Peyer's patch (tissue), 4 donors: ENCODE data around the gene TBX18. TPM values are rescaled to one million over a fixed set of nuclear protein-coding genes. Genes with fewer than 3 reads are reported as not detected.

Experiments used
- DNase-seq, 3 donors: peaks; one replicate each; pipeline ENCODE4 v3.0.0-alpha.2; 2017 to 2019
- H3K27ac ChIP-seq, 4 donors: fragments of 200-600 bp; sonication (generic); one replicate each; pipeline ENCODE4 v1.5.1; 2016 to 2019
- H3K27me3 ChIP-seq, 2 donors: fragments of 200-600 bp; sonication (generic); one replicate each; pipeline ENCODE4 v1.5.1; 2019
- H3K36me3 ChIP-seq, 3 donors: fragments of 200-600 bp; sonication (generic); one replicate each; pipeline ENCODE4 v1.5.1; 2016 to 2019
- H3K4me1 ChIP-seq, 4 donors: fragments of 200-600 bp; sonication (generic); one replicate each; pipeline ENCODE4 v1.5.1; 2016 to 2019
- H3K4me3 ChIP-seq, 4 donors: fragments of 200-600 bp; sonication (generic); 1 replicate in 3 of 4; 2 replicates in 1 of 4; pipeline ENCODE4 v1.5.1; 2016 to 2019; ENCODE audit warnings: mild to moderate bottlenecking in 1 of 4
- H3K9me3 ChIP-seq, 4 donors: fragments of 200-600 bp; sonication (generic); one replicate each; pipeline ENCODE4 v1.5.1; 2016 to 2019; ENCODE audit warnings: mild to moderate bottlenecking in 1 of 4
- POLR2A ChIP-seq, 2 donors: fragments of 450-650 bp; IDR thresholded peaks; one replicate each; pipeline ENCODE4 v1.5.1; 2017; ENCODE audit warnings: antibody characterized with exemption in 2 of 2, mild to moderate bottlenecking in 2 of 2, moderate library complexity in 2 of 2
- total RNA-seq, 4 donors: library from RNA; depleted of rRNA; stranded (reverse); fragments of >200 nt; gene quantifications; one replicate each; pipeline ENCODE4 v1.1.0, GENCODE V29; 2016
- TF ChIP-seq, protein P1 (sequence below), 6 experiments: fragments of 450-650 bp in 4 of 6; fragments of 200-600 bp in 2 of 6; sonication (generic) in 1 of 6; IDR thresholded peaks; one replicate each; pipeline ENCODE4 v1.5.1; 2017 to 2019; ENCODE audit warnings: antibody characterized with exemption in 6 of 6, mild to moderate bottlenecking in 3 of 6, moderate library complexity in 1 of 6

Gene TBX18
- total RNA-seq, 4 donors from 2014 or later: 0.57 to 4.2 (median 1.9) TPM; not detected in 1

DNA sequence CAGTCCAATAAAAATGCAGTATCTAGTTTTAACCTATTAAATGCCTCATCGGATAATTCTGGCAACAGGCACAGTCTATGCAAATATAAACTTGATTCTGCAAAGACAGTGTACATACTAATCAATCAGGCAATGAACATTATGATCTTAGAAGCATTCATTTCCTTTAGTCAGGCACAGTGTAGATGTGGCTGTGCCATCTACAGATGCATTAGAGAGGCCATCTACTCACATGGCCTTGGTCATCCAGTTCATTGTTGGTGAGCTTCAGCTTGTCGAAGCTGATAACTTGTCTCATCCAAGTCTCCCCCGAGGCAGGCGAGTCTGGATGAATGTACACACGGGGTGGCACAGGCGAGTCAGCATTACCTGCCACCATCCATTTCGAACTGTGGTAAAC, 7.9 kb downstream of the TBX18 start:
- no peak for DNase-seq
- Histone ChIP-seq H3K9me3 (no peaks in the 10 kb centered on the region), H3K36me3 (no peaks in the 10 kb centered on the region), H3K4me3 (no peak overlapping the region), H3K27ac (no peak overlapping the region), H3K4me1 (no peaks in the 10 kb centered on the region), H3K27me3 (no peaks in the 10 kb centered on the region)
- no peak for TF ChIP-seq POLR2A (IDR thresholded peaks at IDR 0.05)
- TF ChIP-seq, protein P1, sequence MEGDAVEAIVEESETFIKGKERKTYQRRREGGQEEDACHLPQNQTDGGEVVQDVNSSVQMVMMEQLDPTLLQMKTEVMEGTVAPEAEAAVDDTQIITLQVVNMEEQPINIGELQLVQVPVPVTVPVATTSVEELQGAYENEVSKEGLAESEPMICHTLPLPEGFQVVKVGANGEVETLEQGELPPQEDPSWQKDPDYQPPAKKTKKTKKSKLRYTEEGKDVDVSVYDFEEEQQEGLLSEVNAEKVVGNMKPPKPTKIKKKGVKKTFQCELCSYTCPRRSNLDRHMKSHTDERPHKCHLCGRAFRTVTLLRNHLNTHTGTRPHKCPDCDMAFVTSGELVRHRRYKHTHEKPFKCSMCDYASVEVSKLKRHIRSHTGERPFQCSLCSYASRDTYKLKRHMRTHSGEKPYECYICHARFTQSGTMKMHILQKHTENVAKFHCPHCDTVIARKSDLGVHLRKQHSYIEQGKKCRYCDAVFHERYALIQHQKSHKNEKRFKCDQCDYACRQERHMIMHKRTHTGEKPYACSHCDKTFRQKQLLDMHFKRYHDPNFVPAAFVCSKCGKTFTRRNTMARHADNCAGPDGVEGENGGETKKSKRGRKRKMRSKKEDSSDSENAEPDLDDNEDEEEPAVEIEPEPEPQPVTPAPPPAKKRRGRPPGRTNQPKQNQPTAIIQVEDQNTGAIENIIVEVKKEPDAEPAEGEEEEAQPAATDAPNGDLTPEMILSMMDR (IDR thresholded peaks at IDR 0.05): no peak

DNA sequence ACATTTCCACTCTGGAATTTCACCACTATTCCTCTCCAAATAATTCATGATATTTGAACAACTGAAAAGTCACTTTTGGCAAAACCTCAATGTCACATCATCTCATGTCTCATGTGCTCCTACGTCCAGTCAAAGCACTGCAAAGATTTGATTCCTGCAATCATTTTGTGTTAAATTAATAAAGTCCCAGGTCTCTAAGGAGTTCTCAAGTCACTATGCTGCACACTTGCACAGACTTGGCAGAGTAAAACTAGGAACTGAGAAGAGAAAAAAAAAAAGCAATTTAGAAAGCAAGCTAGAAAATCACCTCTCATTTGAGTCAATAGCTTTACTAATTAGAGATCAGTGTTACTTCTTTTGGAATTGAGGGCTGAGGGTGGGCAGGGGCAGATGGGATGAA, 11.2 kb downstream of the TBX18 start:
- H3K36me3 ChIP-seq: no peaks in the 10 kb centered on the region
- H3K4me1 ChIP-seq: no peaks in the 10 kb centered on the region
- no peak overlapping the region for H3K4me3 ChIP-seq
- no peaks in the 10 kb centered on the region for H3K27me3 ChIP-seq
- no peaks in the 10 kb centered on the region for H3K9me3 ChIP-seq
- no peak for DNase-seq
- TF ChIP-seq POLR2A (IDR thresholded peaks at IDR 0.05): no peak
- TF ChIP-seq, protein P1 (IDR thresholded peaks at IDR 0.05): no peak
- no peak overlapping the region for H3K27ac ChIP-seq

DNA sequence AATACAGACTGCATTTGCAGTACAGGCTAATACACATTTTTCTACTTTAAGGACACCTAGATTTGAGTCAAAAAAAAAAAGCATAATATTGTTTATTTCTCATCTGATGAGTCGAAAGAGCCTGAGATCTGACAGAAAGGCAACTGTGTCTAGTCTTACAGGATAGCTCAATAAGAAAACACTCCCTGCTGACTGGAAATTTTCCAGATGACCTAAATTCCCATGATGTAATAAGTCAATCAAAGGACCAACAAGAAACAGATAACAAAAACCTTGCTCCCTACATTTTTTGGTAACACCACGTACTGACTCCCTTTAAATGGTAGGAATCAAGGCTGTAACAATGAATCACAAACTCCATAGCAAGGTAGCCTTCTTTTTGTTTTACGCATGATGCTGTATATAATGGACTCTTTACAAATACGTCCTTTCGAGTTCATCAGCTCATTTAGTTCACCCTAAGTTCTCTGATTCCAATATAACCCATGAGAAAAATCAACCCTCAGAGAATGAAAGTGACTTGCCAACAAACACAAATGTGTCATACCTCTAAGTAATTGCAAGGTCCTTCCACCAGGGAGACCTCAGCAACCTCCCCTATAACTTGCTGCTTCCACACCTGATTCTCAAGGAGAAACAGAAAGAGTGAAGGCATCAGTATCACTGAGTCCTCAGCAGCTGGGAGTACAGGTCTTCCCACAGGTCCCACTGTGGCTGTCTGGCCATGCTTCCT, 12.1 kb downstream of the TBX18 start:
- Histone ChIP-seq H3K27me3 (no peaks in the 10 kb centered on the region), H3K4me1 (no peaks in the 10 kb centered on the region), H3K36me3 (no peaks in the 10 kb centered on the region), H3K27ac (no peak overlapping the region), H3K9me3 (no peaks in the 10 kb centered on the region), H3K4me3 (no peak overlapping the region)
- no peak for TF ChIP-seq POLR2A (IDR thresholded peaks at IDR 0.05)
- TF ChIP-seq, protein P1 (IDR thresholded peaks at IDR 0.05): no peak
- no peak for DNase-seq

DNA sequence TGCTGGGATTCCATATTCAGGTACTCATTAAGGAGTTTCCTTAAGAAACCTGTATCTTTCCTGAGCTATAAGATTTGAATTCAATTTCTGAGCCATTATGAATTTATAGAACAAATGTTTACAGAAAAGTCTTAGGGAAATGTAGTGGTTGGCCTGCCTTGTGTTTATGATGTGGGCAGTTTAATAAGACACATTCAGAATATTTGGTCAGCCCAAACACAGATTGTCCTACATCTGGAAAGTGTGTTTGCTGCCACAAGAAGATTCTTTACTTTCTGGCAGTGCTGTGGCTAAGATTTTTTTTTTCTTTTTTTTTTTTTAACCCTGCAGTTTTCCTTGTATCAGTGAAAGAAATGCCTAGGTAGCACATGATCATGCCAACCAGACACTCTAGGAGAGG, 15.2 kb downstream of the TBX18 start:
- Histone ChIP-seq H3K4me3 (no peak overlapping the region), H3K9me3 (no peaks in the 10 kb centered on the region), H3K27me3 (no peaks in the 10 kb centered on the region), H3K4me1 (no peaks in the 10 kb centered on the region), H3K36me3 (no peaks in the 10 kb centered on the region), H3K27ac (no peak overlapping the region)
- DNase-seq: no peak
- no peak for TF ChIP-seq POLR2A (IDR thresholded peaks at IDR 0.05)
- TF ChIP-seq, protein P1 (IDR thresholded peaks at IDR 0.05): no peak

DNA sequence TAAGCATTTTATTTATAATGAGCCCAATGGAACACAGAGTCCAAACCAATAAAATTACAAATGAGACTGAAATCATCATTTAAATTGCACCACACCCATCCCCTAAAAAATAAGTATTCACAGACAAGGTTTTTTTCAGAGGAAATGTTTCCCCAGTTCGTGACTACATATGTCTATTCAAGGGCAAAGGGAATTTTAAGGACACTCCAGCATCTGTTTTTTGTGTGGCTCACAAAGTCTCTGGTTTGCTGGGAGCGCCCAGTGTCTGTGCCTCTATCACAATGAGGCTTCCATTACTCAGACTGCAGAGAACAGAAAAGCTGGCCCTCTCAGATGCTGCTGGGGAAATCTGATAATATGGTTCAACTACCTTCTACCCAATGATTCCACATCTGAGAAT, 16.0 kb downstream of the TBX18 start:
- Histone ChIP-seq H3K27ac (no peak overlapping the region), H3K9me3 (no peaks in the 10 kb centered on the region), H3K4me1 (no peaks in the 10 kb centered on the region), H3K27me3 (no peaks in the 10 kb centered on the region), H3K36me3 (no peaks in the 10 kb centered on the region), H3K4me3 (no peak overlapping the region)
- DNase-seq: no peak
- TF ChIP-seq, protein P1 (IDR thresholded peaks at IDR 0.05): no peak

DNA sequence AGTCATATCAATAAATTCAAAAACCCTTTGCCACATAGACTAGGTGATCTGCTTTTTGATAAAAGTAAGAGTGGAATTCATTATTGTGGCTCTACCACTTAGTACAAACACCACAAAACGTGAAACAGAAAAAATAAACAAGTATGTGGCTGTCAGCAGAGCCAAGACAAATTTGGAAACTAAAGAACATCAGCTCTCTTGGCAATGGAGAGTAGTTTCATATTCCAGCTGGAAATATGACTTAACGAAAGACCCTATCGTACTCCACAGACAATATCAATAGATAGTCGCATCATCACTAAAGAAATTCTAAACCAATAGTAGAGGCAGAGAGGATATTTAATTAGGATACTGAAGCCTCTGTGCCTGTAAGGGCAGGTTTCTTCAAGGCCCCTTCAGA, 20.8 kb downstream of the TBX18 start:
- Histone ChIP-seq H3K4me1 (no peaks in the 10 kb centered on the region), H3K27me3 (no peaks in the 10 kb centered on the region), H3K27ac (no peak overlapping the region), H3K9me3 (no peaks in the 10 kb centered on the region), H3K36me3 (no peaks in the 10 kb centered on the region), H3K4me3 (no peak overlapping the region)
- DNase-seq: no peak
- TF ChIP-seq, protein P1 (IDR thresholded peaks at IDR 0.05): no peak
- no peak for TF ChIP-seq POLR2A (IDR thresholded peaks at IDR 0.05)
